Testis (tissue), 2 donors: ENCODE data around the gene TMEM164.

Source experiments
- POLR2A ChIP-seq: fragments of 450-650 bp; IDR thresholded peaks from one replicate; pipeline ENCODE4 v1.6.1; 2017; ENCODE audit warnings: antibody characterized with exemption, mild to moderate bottlenecking, moderate library complexity
- TF ChIP-seq, protein P1 (sequence below), 3 experiments: fragments of 450-650 bp in 2 of 3; fragments of 200-600 bp in 1 of 3; sonication (generic) in 1 of 3; IDR thresholded peaks; one replicate each; pipeline ENCODE4 v1.5.1; 2016 to 2019; ENCODE audit warnings: antibody characterized with exemption in 3 of 3, mild to moderate bottlenecking in 2 of 3, moderate library complexity in 1 of 3

DNA sequence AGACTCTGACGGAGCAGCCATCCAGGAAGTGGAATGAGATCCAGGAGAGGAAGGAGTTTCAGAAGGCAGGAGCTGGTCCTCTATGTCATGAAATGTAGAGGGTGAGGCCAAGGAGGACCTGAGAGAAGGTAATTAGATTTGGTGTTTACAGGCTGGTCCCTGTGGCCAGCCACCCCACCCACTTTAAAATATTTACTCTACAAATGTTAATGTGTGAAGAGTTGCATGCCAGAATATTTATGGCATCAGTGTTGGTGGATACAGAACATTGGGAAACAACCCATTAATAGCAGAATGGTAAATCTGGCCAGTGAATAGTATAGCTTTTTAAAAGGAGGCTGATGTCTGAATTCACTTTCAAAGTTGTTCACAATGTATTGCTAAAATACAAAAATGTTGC, 17.6 kb downstream of the TMEM164 start:
- TF ChIP-seq, protein P1, sequence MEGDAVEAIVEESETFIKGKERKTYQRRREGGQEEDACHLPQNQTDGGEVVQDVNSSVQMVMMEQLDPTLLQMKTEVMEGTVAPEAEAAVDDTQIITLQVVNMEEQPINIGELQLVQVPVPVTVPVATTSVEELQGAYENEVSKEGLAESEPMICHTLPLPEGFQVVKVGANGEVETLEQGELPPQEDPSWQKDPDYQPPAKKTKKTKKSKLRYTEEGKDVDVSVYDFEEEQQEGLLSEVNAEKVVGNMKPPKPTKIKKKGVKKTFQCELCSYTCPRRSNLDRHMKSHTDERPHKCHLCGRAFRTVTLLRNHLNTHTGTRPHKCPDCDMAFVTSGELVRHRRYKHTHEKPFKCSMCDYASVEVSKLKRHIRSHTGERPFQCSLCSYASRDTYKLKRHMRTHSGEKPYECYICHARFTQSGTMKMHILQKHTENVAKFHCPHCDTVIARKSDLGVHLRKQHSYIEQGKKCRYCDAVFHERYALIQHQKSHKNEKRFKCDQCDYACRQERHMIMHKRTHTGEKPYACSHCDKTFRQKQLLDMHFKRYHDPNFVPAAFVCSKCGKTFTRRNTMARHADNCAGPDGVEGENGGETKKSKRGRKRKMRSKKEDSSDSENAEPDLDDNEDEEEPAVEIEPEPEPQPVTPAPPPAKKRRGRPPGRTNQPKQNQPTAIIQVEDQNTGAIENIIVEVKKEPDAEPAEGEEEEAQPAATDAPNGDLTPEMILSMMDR (IDR thresholded peaks at IDR 0.05): no peak
- no peak for TF ChIP-seq POLR2A
